Body of pancreas (tissue), 4 donors: Measurements from ENCODE around the gene MRTFB.

Experiments used
- POLR2A ChIP-seq, 3 donors: fragments of 450-650 bp; IDR thresholded peaks; one replicate each; pipeline ENCODE4 v1.6.1; 2016; ENCODE audit warnings: antibody characterized with exemption in 3 of 3, mild to moderate bottlenecking in 2 of 3
- TF ChIP-seq, protein P1 (sequence below), 7 experiments: fragments of 450-650 bp in 4 of 7; fragments of 200-600 bp in 3 of 7; sonication (generic) in 3 of 7; IDR thresholded peaks; one replicate each; pipeline ENCODE4 v1.5.1; 2016 to 2019; ENCODE audit warnings: antibody characterized with exemption in 7 of 7

DNA sequence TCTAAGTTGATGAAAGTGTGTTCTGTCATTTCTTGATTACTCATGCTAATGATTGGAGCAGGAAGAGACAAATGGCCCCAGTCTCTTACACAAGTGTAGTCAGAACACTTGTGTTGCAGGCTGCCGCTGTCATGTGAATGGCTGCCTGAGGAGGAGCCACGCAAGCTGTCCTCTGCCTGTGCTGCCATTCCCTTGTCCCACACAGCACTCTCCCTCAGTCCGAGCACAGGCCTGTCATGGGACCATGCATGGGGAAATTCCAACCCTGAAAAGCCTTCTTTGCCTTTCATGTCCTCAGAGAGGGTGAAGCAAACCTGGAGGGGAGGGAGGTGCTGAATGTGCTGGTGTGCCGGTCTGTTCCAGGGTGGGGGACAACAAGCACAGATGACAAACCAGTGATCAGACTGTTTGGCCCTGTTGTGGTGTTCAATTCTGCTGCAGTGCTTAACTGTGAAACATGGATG lies 109.4 kb downstream of the MRTFB start:
- TF ChIP-seq, protein P1, sequence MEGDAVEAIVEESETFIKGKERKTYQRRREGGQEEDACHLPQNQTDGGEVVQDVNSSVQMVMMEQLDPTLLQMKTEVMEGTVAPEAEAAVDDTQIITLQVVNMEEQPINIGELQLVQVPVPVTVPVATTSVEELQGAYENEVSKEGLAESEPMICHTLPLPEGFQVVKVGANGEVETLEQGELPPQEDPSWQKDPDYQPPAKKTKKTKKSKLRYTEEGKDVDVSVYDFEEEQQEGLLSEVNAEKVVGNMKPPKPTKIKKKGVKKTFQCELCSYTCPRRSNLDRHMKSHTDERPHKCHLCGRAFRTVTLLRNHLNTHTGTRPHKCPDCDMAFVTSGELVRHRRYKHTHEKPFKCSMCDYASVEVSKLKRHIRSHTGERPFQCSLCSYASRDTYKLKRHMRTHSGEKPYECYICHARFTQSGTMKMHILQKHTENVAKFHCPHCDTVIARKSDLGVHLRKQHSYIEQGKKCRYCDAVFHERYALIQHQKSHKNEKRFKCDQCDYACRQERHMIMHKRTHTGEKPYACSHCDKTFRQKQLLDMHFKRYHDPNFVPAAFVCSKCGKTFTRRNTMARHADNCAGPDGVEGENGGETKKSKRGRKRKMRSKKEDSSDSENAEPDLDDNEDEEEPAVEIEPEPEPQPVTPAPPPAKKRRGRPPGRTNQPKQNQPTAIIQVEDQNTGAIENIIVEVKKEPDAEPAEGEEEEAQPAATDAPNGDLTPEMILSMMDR (IDR thresholded peaks at IDR 0.05): no peak
- TF ChIP-seq POLR2A (IDR thresholded peaks at IDR 0.05): no peak
